Measurements from ENCODE around the gene DPH7.

DNA sequence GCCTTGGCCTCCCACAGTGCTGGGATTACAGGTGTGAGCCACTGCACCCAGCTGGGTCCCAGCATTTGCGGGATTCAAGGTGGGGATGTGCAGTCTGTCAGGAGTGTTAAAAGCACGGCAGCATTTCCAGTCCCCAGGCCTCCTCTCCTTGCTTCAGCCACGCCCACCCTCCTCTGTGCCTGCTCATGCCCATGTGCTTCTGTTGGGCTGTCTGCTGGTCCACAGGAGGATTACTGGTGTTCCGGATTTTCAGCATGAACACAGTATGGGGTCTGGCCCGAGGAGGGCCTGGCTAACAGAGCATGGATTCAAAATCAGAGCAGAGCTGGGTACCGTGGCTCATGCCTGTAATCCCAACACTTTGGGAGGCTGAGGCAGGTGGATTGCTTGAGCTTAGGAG is 32.2 kb upstream of the DPH7 start:
- TF ChIP-seq, protein P1, sequence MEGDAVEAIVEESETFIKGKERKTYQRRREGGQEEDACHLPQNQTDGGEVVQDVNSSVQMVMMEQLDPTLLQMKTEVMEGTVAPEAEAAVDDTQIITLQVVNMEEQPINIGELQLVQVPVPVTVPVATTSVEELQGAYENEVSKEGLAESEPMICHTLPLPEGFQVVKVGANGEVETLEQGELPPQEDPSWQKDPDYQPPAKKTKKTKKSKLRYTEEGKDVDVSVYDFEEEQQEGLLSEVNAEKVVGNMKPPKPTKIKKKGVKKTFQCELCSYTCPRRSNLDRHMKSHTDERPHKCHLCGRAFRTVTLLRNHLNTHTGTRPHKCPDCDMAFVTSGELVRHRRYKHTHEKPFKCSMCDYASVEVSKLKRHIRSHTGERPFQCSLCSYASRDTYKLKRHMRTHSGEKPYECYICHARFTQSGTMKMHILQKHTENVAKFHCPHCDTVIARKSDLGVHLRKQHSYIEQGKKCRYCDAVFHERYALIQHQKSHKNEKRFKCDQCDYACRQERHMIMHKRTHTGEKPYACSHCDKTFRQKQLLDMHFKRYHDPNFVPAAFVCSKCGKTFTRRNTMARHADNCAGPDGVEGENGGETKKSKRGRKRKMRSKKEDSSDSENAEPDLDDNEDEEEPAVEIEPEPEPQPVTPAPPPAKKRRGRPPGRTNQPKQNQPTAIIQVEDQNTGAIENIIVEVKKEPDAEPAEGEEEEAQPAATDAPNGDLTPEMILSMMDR (IDR thresholded peaks at IDR 0.05; ENCODE audit: insufficient read depth, low read depth, low read length) = no peak
- TF ChIP-seq EZH2 (IDR thresholded peaks at IDR 0.05; ENCODE audit: insufficient read depth, low read length) = no peak
